Measurements from ENCODE around the gene KIAA0232. TPM values are rescaled to one million over a fixed set of nuclear protein-coding genes. Genes with fewer than 3 reads are reported as not detected.

The KIAA0232 gene
- total and polyA plus RNA-seq, 2 of the 8 experiments (the other 6 are each of a cell fraction or from before 2014, with no cell fraction given), result 5.6 to 23.3 TPM

DNA sequence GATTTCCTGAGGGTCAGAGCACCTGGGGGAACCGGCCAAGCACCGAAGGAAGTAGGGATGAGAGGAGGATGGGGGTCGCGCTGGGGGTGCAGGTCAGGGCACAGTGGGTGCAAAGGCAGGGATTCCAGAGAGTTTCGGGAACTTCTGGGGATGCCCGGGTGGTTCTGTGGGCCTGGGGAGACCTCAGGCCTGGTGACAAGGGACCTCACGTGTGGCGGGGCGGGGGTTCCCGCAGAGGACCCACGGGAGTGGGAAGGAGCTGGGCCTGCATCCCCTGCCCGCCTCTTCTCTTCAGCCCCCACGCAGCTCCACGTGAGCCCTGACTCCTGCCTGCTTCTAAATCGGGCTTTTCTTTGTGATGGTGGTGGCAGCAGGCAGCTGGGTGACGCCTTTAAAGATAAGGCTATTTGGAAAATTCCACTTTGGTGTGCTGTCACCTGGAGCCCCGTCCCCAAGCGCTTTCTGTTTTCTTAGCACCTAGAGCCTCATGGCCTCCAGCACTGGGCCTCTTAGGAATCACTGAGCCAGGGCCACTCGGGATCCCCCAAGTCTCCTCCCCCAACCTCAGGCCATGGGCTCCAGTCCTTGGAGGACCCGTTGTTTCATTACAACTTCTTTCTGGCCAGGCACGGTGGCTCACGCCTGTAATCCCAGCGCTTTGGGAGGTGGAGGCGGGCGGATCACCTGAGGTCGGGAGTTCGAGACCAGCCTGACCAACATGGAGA lies 120.0 kb downstream of the KIAA0232 start (continued):
- TF ChIP-seq HDAC6 (IDR thresholded peaks at IDR 0.05; ENCODE audit: low read depth, low read length), result no peak
- TF ChIP-seq MAFK (IDR thresholded peaks at IDR 0.05; ENCODE audit: low read depth, low read length), result no peak
- TF ChIP-seq TAF7 (optimal IDR thresholded peaks at IDR 0.05; ENCODE audit: borderline replicate concordance, low read depth, low read length), result no peak
- TF ChIP-seq SP4 (IDR thresholded peaks at IDR 0.05; ENCODE audit: low read length), result no peak
- TF ChIP-seq EZH2 (IDR thresholded peaks at IDR 0.05; ENCODE audit: low read depth, low read length, severe bottlenecking), result no peak
- TF ChIP-seq POU5F1 (IDR thresholded peaks at IDR 0.05; ENCODE audit: low read depth, low read length), result no peak
- TF ChIP-seq PHF8 (conservative IDR thresholded peaks at IDR 0.05; ENCODE audit: low read depth, low read length), result no peak
- TF ChIP-seq CHD1 (IDR thresholded peaks at IDR 0.05; ENCODE audit: low read depth, low read length), result no peak

All from H1 (cell line).